Stimulated activated CD8-positive, alpha-beta memory T cell treated with anti-CD3 and anti-CD28 coated beads, Interleukin-7, amount 100 ng/mL, for 1 hour (primary cell): ENCODE results near the gene DELE1.

Experiments used
- DNase-seq, 2 donors: peaks; one replicate each; pipeline ENCODE4 v3.0.0-alpha.2; 2020; ENCODE audit warnings: low read depth in 2 of 2

The DELE1 gene

GRCh38 chr5:141957367-141957996 lies 33.8 kb downstream of the DELE1 start:
- no peak for DNase-seq

GRCh38 chr5:141958113-141958512 lies 34.4 kb downstream of the DELE1 start, which contains the start of gene PCDH12:
PCDH12 (minus strand) TSS chr5:141958202; CDS start chr5:141957851, 351 bp downstream.
- no peak for DNase-seq

GRCh38 chr5:141958546-141959172 lies 35.0 kb downstream of the DELE1 start:
- DNase-seq: no peak

GRCh38 chr5:141960018-141960417 lies 36.3 kb downstream of the DELE1 start:
- no peak for DNase-seq

- DNase-seq: peak; percentile 82 to 83
These were observed 37.0 kb downstream of the DELE1 start for GRCh38 chr5:141960449-141961323.

GRCh38 chr5:141961466-141961865 lies 37.8 kb downstream of the DELE1 start:
- DNase-seq: no peak

- DNase-seq: no peak
These were observed 40.0 kb downstream of the DELE1 start for GRCh38 chr5:141963701-141964100.

- no peak for DNase-seq
These were observed 41.4 kb downstream of the DELE1 start for GRCh38 chr5:141965071-141965470.

- no peak for DNase-seq
These were observed 42.7 kb downstream of the DELE1 start for GRCh38 chr5:141966275-141966962.

- DNase-seq: no peak
These were observed 43.3 kb downstream of the DELE1 start for GRCh38 chr5:141966963-141967333.

GRCh38 chr5:141968914-141969608 lies 45.4 kb downstream of the DELE1 start, which contains the start of gene RNF14:
RNF14 (plus strand) TSS chr5:141969105; CDS start chr5:141973589, 4,484 bp downstream.
- DNase-seq: peak; percentile 79 to 88

GRCh38 chr5:141969783-141970771 lies 46.4 kb downstream of the DELE1 start:
- no peak for DNase-seq

GRCh38 chr5:141973871-141974595 lies 50.4 kb downstream of the DELE1 start:
- DNase-seq: no peak

- DNase-seq: no peak
These were observed 52.5 kb downstream of the DELE1 start for GRCh38 chr5:141976176-141976575.

GRCh38 chr5:141978389-141978788 lies 54.7 kb downstream of the DELE1 start:
- no peak for DNase-seq

GRCh38 chr5:141982626-141983025 lies 59.0 kb downstream of the DELE1 start:
- DNase-seq: no peak

- no peak for DNase-seq
These were observed 62.4 kb downstream of the DELE1 start for GRCh38 chr5:141986072-141986471.

GRCh38 chr5:141989720-141990119 lies 66.0 kb downstream of the DELE1 start:
- DNase-seq: no peak
